ENCODE results near the gene MYLK2. TPM values are rescaled to one million over a fixed set of nuclear protein-coding genes. Genes with fewer than 3 reads are reported as not detected.

The MYLK2 gene
- total RNA-seq, 2 experiments from 2014 or later, result 0.66 to 0.89 TPM

GRCh38 chr20:31839782-31840487, 20.8 kb downstream of the MYLK2 start:
- no peak for DNase-seq
- CTCF ChIA-PET, result interaction anchor here (0.8 to 2.7 kb wide), 2 partner anchors 12 to 17 kb away, joined by 3 to 11 read pairs; no protein-coding TSS in a partner anchor
- Mint-ChIP-seq H3K4me1 (ENCODE audit: low read depth) (peaks cover 20% of the 10 kb centered on the region), H3K36me3 (ENCODE audit: low read depth) (no peaks in the 10 kb centered on the region), H3K4me3 (no peak overlapping the region), H3K27me3 (ENCODE audit: low read depth) (no peaks in the 10 kb centered on the region), H3K9me3 (ENCODE audit: insufficient read depth) (no peaks in the 10 kb centered on the region), H3K27ac (no peak overlapping the region)
- no peak for ATAC-seq
- POLR2A ChIA-PET, result no interaction called here

- POLR2A ChIA-PET, result no interaction called here
- H3K27ac Mint-ChIP-seq, result no peak overlapping the region
- no peaks in the 10 kb centered on the region for H3K9me3 Mint-ChIP-seq (ENCODE audit: insufficient read depth)
- ATAC-seq (no peak), DNase-seq (no peak)
- H3K4me1 Mint-ChIP-seq (ENCODE audit: low read depth), result peaks cover 8% of the 10 kb centered on the region
- H3K4me3 Mint-ChIP-seq, result no peak overlapping the region
- no peaks in the 10 kb centered on the region for H3K27me3 Mint-ChIP-seq (ENCODE audit: low read depth)
- H3K36me3 Mint-ChIP-seq (ENCODE audit: low read depth), result no peaks in the 10 kb centered on the region
- CTCF ChIA-PET, result no interaction called here
Observed at GRCh38 chr20:31840906-31841816, 22.0 kb downstream of the MYLK2 start.

DNA sequence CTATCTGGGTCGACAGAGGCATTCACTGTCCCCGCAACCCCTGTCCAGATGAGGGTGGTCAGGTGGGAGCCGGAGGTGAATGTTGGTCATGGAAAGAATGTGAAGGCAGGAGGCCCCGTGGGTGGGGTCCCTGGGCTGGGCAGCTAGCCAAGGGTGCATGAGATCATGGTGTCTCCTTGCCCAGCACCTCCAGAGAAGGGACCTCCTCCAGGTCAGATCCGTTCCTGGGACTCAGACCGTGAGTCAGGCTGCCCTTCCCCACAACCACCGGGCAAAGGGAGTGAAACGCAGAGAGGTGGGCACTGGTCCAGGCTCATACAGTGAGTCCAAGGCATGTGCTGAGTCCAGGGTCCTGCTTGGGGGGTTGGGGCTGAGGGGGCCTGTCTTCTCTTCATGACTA, 22.8 kb downstream of the MYLK2 start:
- H3K4me3 Mint-ChIP-seq, result no peak overlapping the region
- H3K27me3 Mint-ChIP-seq (ENCODE audit: low read depth), result no peaks in the 10 kb centered on the region
- no peak overlapping the region for H3K27ac Mint-ChIP-seq
- H3K4me1 Mint-ChIP-seq (ENCODE audit: low read depth), result peaks cover under 1% of the 10 kb centered on the region
- ATAC-seq, result no peak
- no peak for DNase-seq
- CTCF ChIA-PET, result no interaction called here
- POLR2A ChIA-PET, result no interaction called here
- no peaks in the 10 kb centered on the region for H3K9me3 Mint-ChIP-seq (ENCODE audit: insufficient read depth)
- H3K36me3 Mint-ChIP-seq (ENCODE audit: low read depth), result no peaks in the 10 kb centered on the region

DNA sequence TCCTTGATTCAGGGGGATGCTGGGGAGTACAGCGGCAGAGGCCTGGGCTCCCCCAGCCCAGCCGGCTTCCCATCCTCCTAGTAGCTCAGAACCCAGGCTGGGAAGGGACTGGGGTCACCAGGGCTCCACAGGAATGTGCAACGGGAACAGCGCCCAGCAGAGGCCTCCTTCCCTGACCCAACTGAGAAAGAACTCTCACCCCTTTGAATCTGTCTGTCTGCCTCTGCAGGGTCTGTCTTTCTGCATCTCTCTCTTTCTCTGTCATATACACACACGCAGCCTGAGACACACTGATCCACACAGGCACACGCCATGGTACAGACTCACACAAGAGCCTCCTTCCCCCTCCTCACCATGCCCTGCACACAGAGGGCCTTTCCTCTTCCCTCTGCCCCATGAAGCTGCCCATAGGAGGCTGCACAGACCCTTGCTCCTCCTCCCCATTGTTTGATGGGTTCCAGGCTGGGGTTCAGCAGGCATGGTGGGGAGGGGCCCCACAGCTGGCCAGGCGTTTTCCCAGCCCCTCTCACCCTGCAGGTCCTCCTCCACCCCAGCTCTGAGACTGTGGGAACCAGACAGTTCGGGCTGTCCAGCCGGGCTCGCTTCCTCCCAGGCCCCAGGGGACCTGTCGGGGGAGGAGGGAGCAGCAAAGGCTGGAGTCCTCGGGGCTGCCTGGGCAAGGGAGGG, 23.5 kb downstream of the MYLK2 start:
- DNase-seq, result no peak
- Mint-ChIP-seq H3K27ac (no peak overlapping the region), H3K9me3 (ENCODE audit: insufficient read depth) (no peaks in the 10 kb centered on the region), H3K36me3 (ENCODE audit: low read depth) (no peaks in the 10 kb centered on the region), H3K4me1 (ENCODE audit: low read depth) (no peaks in the 10 kb centered on the region), H3K27me3 (ENCODE audit: low read depth) (no peaks in the 10 kb centered on the region), H3K4me3 (no peak overlapping the region)
- ChIA-PET CTCF (interaction anchor here (0.7 kb wide), 1 partner anchor 9 kb away, joined by 3 read pairs; no protein-coding TSS in a partner anchor), POLR2A (no interaction called here)
- ATAC-seq, result no peak

DNA sequence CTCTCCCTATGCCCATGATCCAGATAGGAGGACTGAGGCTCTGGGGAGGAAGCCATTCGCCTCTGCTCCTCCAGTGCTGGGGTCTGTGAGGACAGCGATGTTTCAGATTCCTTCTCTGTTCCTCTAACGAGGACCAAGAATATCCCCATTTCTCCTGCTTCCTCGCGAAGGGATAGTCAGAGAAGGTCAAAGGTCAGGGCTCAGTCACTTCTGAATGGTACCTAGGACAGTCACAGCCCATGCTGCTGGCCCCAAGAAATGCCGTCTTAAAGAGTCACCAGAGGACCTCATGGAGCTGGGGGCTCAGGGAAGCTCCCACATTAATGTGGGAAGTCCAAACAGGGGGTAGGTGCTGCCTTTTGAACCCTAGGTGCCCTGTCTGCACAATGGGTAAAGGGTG, 24.1 kb downstream of the MYLK2 start:
- ChIA-PET POLR2A (no interaction called here), CTCF (no interaction called here)
- H3K4me1 Mint-ChIP-seq (ENCODE audit: low read depth), result no peaks in the 10 kb centered on the region
- H3K4me3 Mint-ChIP-seq, result no peak overlapping the region
- H3K27ac Mint-ChIP-seq, result no peak overlapping the region
- ATAC-seq (no peak), DNase-seq (no peak)
- no peaks in the 10 kb centered on the region for H3K27me3 Mint-ChIP-seq (ENCODE audit: low read depth)
- H3K36me3 Mint-ChIP-seq (ENCODE audit: low read depth), result no peaks in the 10 kb centered on the region
- H3K9me3 Mint-ChIP-seq (ENCODE audit: insufficient read depth), result no peaks in the 10 kb centered on the region

- CTCF ChIA-PET, result interaction anchor here (1.3 kb wide), 1 partner anchor 12 kb away, joined by 4 read pairs; no protein-coding TSS in a partner anchor
- Mint-ChIP-seq H3K4me3 (no peak overlapping the region), H3K4me1 (ENCODE audit: low read depth) (no peaks in the 10 kb centered on the region)
Observed at GRCh38 chr20:31843881-31844280, 24.7 kb downstream of the MYLK2 start.

GRCh38 chr20:31844737-31845299, 25.7 kb downstream of the MYLK2 start:
- Mint-ChIP-seq H3K27me3 (ENCODE audit: low read depth) (peaks cover 5% of the 10 kb centered on the region), H3K9me3 (ENCODE audit: insufficient read depth) (no peaks in the 10 kb centered on the region), H3K36me3 (ENCODE audit: low read depth) (no peaks in the 10 kb centered on the region), H3K4me3 (no peak overlapping the region), H3K27ac (no peak overlapping the region), H3K4me1 (ENCODE audit: low read depth) (no peaks in the 10 kb centered on the region)
- POLR2A ChIA-PET, result no interaction called here
- CTCF ChIA-PET, result interaction anchor here (1.1 to 1.3 kb wide), 3 partner anchors 11 to 107 kb away, joined by 4 to 5 read pairs (median 4); partner anchors contain the start of gene PDRG1
- ATAC-seq (no peak), DNase-seq (no peak)

More at GRCh38 chr20:31843881-31844280, 24.7 kb downstream of the MYLK2 start:
- ATAC-seq (no peak), DNase-seq (no peak)
- Mint-ChIP-seq H3K27ac (no peak overlapping the region), H3K27me3 (ENCODE audit: low read depth) (peaks cover under 1% of the 10 kb centered on the region), H3K9me3 (ENCODE audit: insufficient read depth) (no peaks in the 10 kb centered on the region), H3K36me3 (ENCODE audit: low read depth) (no peaks in the 10 kb centered on the region)
- POLR2A ChIA-PET, result no interaction called here

DNA sequence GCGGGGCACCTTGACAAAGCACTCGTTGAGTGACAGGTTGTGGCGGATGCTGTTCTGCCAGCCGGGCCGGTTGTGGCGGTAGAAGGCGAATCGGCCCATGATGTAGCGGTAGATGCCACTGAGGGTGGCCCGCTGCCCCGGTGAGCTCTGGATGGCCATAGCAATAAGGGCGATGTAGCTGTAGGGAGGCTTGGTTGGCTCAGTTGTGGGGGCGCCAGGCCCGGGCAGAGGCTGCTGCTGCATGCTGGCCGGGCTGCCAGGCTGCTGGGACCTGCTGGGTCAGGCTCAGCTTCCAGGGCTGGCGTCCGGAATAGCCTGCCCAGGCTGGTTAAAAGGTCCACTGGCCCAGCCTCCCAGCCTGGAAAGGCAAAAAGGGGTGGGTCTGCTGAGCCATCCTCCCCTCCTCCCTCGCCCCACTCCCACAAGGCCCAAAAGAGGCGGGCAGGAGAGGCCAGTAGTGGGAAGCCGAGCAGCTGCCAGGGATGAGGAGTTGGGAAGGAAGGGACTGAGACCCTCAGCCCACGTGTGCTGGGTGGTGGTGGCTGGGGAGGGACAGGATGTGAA, 26.2 kb downstream of the MYLK2 start, which contains the start of gene FOXS1:
FOXS1 (minus strand) TSS at position 305 of the 564 bp plus-strand sequence; CDS start at position 243, 62 bp downstream.
- H3K36me3 Mint-ChIP-seq (ENCODE audit: low read depth), result no peaks in the 10 kb centered on the region
- DNase-seq, result no peak
- CTCF ChIA-PET, result interaction anchor here (1.1 to 1.3 kb wide), 3 partner anchors 11 to 107 kb away, joined by 4 to 5 read pairs (median 4); partner anchors contain the start of gene PDRG1
- H3K27me3 Mint-ChIP-seq (ENCODE audit: low read depth), result peaks cover 5% of the 10 kb centered on the region
- H3K9me3 Mint-ChIP-seq (ENCODE audit: insufficient read depth), result no peaks in the 10 kb centered on the region
- POLR2A ChIA-PET, result no interaction called here
- no peak within 1 kb of the TSS for H3K4me3 Mint-ChIP-seq
- H3K4me1 Mint-ChIP-seq (ENCODE audit: low read depth), result no peaks in the 10 kb centered on the region
- no peak for ATAC-seq
- no peak within 1 kb of the TSS for H3K27ac Mint-ChIP-seq

GRCh38 chr20:31846793-31847138, 27.6 kb downstream of the MYLK2 start:
- Mint-ChIP-seq H3K4me3 (no peak overlapping the region), H3K27me3 (ENCODE audit: low read depth) (peaks cover 13% of the 10 kb centered on the region), H3K9me3 (ENCODE audit: insufficient read depth) (no peaks in the 10 kb centered on the region), H3K4me1 (ENCODE audit: low read depth) (no peaks in the 10 kb centered on the region), H3K27ac (no peak overlapping the region), H3K36me3 (ENCODE audit: low read depth) (no peaks in the 10 kb centered on the region)
- ChIA-PET CTCF (interaction anchor here (0.6 to 3.2 kb wide), 28 partner anchors 9 to 580 kb away, joined by 3 to 53 read pairs (median 4); partner anchors contain the start of gene PDRG1), POLR2A (interaction anchor here (1.0 kb wide), 1 partner anchor 23 kb away, joined by 5 read pairs; no protein-coding TSS in a partner anchor)
- ATAC-seq (no peak), DNase-seq (no peak)

DNA sequence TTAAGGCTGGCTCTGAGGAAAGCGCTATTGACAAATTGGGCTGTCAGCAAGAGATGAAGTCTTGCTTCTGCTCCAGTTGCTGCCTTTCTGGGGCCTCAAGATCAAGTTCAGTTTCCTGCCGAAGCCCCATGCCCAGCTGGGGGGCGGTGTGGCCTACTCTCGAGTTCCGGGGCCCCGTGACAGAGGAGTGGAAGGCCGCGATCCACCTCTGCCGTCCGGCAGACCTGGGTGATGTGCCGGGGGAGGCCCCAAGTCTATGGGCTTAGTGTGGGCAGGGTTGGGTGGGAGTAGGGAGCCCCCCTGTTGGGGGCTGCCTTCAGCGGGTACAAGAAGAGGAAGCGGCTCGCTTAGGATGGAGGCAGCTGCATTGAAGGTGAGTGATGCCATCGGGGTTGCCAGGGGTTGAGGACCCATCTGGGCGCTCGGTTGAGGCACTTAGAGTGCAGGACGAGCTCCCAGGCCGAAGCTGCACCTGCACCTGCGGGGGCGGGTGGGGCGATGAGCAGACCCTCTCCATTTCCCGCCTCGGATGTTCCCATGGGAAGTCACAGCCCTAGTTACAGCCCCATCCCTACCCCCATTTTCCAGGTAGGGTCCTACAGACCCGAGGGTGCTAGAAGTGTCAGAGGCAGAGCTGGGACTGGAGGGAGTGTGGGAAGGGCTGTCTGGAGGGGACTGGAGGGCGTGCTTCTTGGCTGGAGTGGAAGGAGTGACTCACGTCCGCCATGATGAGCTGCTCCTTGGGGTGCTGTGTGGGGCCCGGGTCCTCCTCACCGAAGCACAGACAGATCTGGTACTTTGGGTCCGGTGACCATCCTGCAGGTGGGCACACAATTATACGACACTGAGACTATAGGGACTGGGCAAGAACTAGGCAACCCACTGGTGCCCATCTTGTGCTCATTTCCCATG, 29.2 kb downstream of the MYLK2 start:
- no peak overlapping the region for H3K27ac Mint-ChIP-seq
- ATAC-seq, result no peak
- CTCF ChIA-PET, result interaction anchor here (1.4 to 3.2 kb wide), 7 partner anchors 7 to 184 kb away, joined by 3 to 53 read pairs (median 11); no protein-coding TSS in a partner anchor

More for the DNA sequence above, 29.2 kb downstream of the MYLK2 start:
- H3K36me3 Mint-ChIP-seq (ENCODE audit: low read depth), result no peaks in the 10 kb centered on the region
- DNase-seq, result no peak
- POLR2A ChIA-PET, result no interaction called here
- no peak overlapping the region for H3K4me3 Mint-ChIP-seq
- no peaks in the 10 kb centered on the region for H3K4me1 Mint-ChIP-seq (ENCODE audit: low read depth)
- peaks cover 13% of the 10 kb centered on the region for H3K27me3 Mint-ChIP-seq (ENCODE audit: low read depth)
- H3K9me3 Mint-ChIP-seq (ENCODE audit: insufficient read depth), result no peaks in the 10 kb centered on the region
